ENCODE results near the gene ANKRD17. TPM values are rescaled to one million over a fixed set of nuclear protein-coding genes. Genes with fewer than 3 reads are reported as not detected.

Gene ANKRD17
- total RNA-seq, 6 experiments from 2014 or later, result 25.1 to 34.0 (median 28.1) TPM

GRCh38 chr4:73170518-73171198 lies 87.9 kb downstream of the ANKRD17 start:
- ATAC-seq (no peak), DNase-seq (no peak)
- Histone ChIP-seq H3K27me3 (no peaks in the 10 kb centered on the region), H3K36me3 (peaks cover 0 to 7% (median 4%) of the 10 kb centered on the region in 4 donors), H3K27ac (no peak overlapping the region), H3K9me3 (no peaks in the 10 kb centered on the region), H3K4me1 (no peaks in the 10 kb centered on the region), H3K4me3 (no peak overlapping the region)
- WGBS (ENCODE audit: insufficient coverage, low coverage, low lambda C conversion rate, missing lambda C conversion rate), result 100% methylated on average over 3 of the region's 7 CpGs
- TF ChIP-seq POLR2A (IDR thresholded peaks at IDR 0.05), result no peak
- TF ChIP-seq CTCF (IDR thresholded peaks at IDR 0.05), result no peak
- intact Hi-C loops (cut with DNase I), result no loop called here

- TF ChIP-seq CTCF (IDR thresholded peaks at IDR 0.05), result no peak
- no peak for TF ChIP-seq POLR2A (IDR thresholded peaks at IDR 0.05)
- H3K9me3 ChIP-seq, result no peaks in the 10 kb centered on the region
- DNase-seq (no peak), ATAC-seq (no peak)
- no peaks in the 10 kb centered on the region for H3K4me1 ChIP-seq
- H3K27me3 ChIP-seq, result no peaks in the 10 kb centered on the region
- H3K36me3 ChIP-seq, result peaks cover 0 to 7% (median 3%) of the 10 kb centered on the region in 4 donors
- intact Hi-C loops (cut with DNase I), result no loop called here
- H3K4me3 ChIP-seq, result no peak overlapping the region
- H3K27ac ChIP-seq, result no peak overlapping the region
These were observed 92.4 kb downstream of the ANKRD17 start for GRCh38 chr4:73166212-73166611.

- Histone ChIP-seq H3K9me3 (no peaks in the 10 kb centered on the region), H3K36me3 (peaks cover 0 to 7% (median 6%) of the 10 kb centered on the region in 4 donors), H3K4me3 (no peak overlapping the region), H3K4me1 (no peaks in the 10 kb centered on the region), H3K27me3 (no peaks in the 10 kb centered on the region), H3K27ac (no peak overlapping the region)
- TF ChIP-seq POLR2A (IDR thresholded peaks at IDR 0.05), result no peak
- TF ChIP-seq CTCF (IDR thresholded peaks at IDR 0.05), result no peak
- DNase-seq (no peak), ATAC-seq (no peak)
- intact Hi-C loops (cut with DNase I), result no loop called here
- 89% methylated on average over 7 of the region's 8 CpGs for WGBS (ENCODE audit: insufficient coverage, low coverage, low lambda C conversion rate, missing lambda C conversion rate)
These were observed 96.9 kb downstream of the ANKRD17 start for GRCh38 chr4:73161527-73162185.

GRCh38 chr4:73156394-73156793 lies 102.2 kb downstream of the ANKRD17 start:
- Histone ChIP-seq H3K4me1 (no peaks in the 10 kb centered on the region), H3K9me3 (no peaks in the 10 kb centered on the region), H3K27me3 (no peaks in the 10 kb centered on the region), H3K27ac (no peak overlapping the region), H3K36me3 (peaks cover 0 to 14% (median 5%) of the 10 kb centered on the region in 4 donors), H3K4me3 (no peak overlapping the region)
- 95% methylated on average over 3 of the region's 3 CpGs for WGBS (ENCODE audit: insufficient coverage, low coverage, low lambda C conversion rate, missing lambda C conversion rate)
- intact Hi-C loops (cut with DNase I), result no loop called here
- TF ChIP-seq CTCF (IDR thresholded peaks at IDR 0.05) (no peak), POLR2A (IDR thresholded peaks at IDR 0.05) (no peak)
- ATAC-seq (no peak), DNase-seq (no peak)

All from right lobe of liver (tissue), 6 donors.